MCF 10A (cell line): ENCODE data around the gene SERPINA4. TPM values are rescaled to one million over a fixed set of nuclear protein-coding genes. Genes with fewer than 3 reads are reported as not detected.

Source experiments
- BruUV-seq: library from RNA; stranded (reverse); fragments of 400-500 nt; replicated peaks from 2 replicates; lab custom pipeline; 2021; lab: Mats Ljungman, UMichigan
- CTCF ChIA-PET: fragments of 300-600 bp; sonication (Branson Sonifier 250); formaldehyde crosslinking; extraction: SDS; loops from one replicate; lab custom pipeline; 2021; ENCODE audit warnings: antibody characterized with exemption, inconsistent platforms; lab: Yijun Ruan, JAX
- POLR2A ChIA-PET: fragments of 300-600, 350-650 bp; sonication (Branson Sonifier 250); formaldehyde crosslinking; extraction: SDS; loops from one replicate; lab custom pipeline; 2020; ENCODE audit warnings: antibody characterized with exemption, inconsistent platforms; lab: Yijun Ruan, JAX
- DNase-seq: peaks from one replicate; pipeline ENCODE4 v3.0.0-alpha.2; 2018; ENCODE audit not compliant: unreplicated experiment
- H3K27ac Mint-ChIP-seq: one replicate; pipeline ENCODE4 v1.8.0; 2022; ENCODE audit warnings: mild to moderate bottlenecking, low read depth, mixed read lengths; ENCODE audit not compliant: unreplicated experiment
- H3K27me3 Mint-ChIP-seq: one replicate; pipeline ENCODE4 v1.8.0; 2022; ENCODE audit warnings: mixed read lengths; ENCODE audit not compliant: insufficient read depth, unreplicated experiment
- H3K36me3 Mint-ChIP-seq: one replicate; pipeline ENCODE4 v1.8.0; 2022; ENCODE audit warnings: mild to moderate bottlenecking, moderate library complexity, mixed read lengths; ENCODE audit not compliant: insufficient read depth, unreplicated experiment
- H3K4me1 Mint-ChIP-seq: one replicate; pipeline ENCODE4 v1.8.0; 2022; ENCODE audit warnings: mixed read lengths; ENCODE audit not compliant: insufficient read depth, unreplicated experiment
- H3K4me3 Mint-ChIP-seq: one replicate; pipeline ENCODE4 v1.8.0; 2022; ENCODE audit warnings: mild to moderate bottlenecking, moderate library complexity, mixed read lengths; ENCODE audit not compliant: unreplicated experiment
- H3K9me3 Mint-ChIP-seq: one replicate; pipeline ENCODE4 v1.8.0; 2022; ENCODE audit warnings: mixed read lengths; ENCODE audit not compliant: unreplicated experiment
- intact Hi-C: fragments of 100-400 bp; cut with micrococcal nuclease; formaldehyde crosslinking; loops from 2 replicates; pipeline ENCODE4 v1.14.1; 2022
- total RNA-seq: library from RNA; stranded (reverse); gene quantifications from 2 replicates; pipeline ENCODE4 v1.2.3, GENCODE V29; 2022
- TF ChIP-seq, protein P1 (sequence below): fragments of 200-600 bp; IDR thresholded peaks from one replicate; pipeline ENCODE4 v1.8.0; 2022; ENCODE audit warnings: antibody characterized with exemption, mild to moderate bottlenecking; ENCODE audit not compliant: unreplicated experiment

Gene SERPINA4
- total RNA-seq, 1 experiment from 2014 or later = not detected

DNA sequence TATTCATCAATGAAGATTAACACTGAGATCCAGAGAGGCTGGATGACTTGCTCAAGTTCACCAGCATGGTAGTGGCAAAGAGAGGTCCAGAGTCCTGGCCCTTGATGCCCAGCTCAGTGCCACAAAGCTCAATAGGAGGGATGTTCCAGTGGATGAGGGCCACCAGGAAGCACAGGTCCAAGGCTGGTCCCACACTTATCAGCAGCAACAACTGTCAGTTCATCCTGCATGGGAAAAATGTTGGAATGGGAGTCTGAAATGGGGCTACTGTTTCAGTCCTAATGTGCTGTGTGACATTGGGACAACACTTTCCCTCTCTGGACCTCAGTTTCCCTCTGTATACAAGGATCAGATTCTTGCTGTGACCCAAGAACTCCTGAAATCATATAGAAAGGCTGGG lies 31.2 kb downstream of the SERPINA4 start:
- Mint-ChIP-seq H3K4me3 (no peak overlapping the region), H3K9me3 (peaks cover 11% of the 10 kb centered on the region), H3K4me1 (peaks cover 7% of the 10 kb centered on the region), H3K27me3 (no peaks in the 10 kb centered on the region), H3K36me3 (no peaks in the 10 kb centered on the region), H3K27ac (no peak overlapping the region)
- intact Hi-C loops = no loop called here
- TF ChIP-seq, protein P1, sequence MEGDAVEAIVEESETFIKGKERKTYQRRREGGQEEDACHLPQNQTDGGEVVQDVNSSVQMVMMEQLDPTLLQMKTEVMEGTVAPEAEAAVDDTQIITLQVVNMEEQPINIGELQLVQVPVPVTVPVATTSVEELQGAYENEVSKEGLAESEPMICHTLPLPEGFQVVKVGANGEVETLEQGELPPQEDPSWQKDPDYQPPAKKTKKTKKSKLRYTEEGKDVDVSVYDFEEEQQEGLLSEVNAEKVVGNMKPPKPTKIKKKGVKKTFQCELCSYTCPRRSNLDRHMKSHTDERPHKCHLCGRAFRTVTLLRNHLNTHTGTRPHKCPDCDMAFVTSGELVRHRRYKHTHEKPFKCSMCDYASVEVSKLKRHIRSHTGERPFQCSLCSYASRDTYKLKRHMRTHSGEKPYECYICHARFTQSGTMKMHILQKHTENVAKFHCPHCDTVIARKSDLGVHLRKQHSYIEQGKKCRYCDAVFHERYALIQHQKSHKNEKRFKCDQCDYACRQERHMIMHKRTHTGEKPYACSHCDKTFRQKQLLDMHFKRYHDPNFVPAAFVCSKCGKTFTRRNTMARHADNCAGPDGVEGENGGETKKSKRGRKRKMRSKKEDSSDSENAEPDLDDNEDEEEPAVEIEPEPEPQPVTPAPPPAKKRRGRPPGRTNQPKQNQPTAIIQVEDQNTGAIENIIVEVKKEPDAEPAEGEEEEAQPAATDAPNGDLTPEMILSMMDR = no peak
- DNase-seq = no peak
- ChIA-PET CTCF (interaction anchor here (1.3 kb wide), 1 partner anchor 44 kb away, joined by 3 read pairs; no protein-coding TSS in a partner anchor), POLR2A (no interaction called here)
- BruUV-seq = no TSS peak

DNA sequence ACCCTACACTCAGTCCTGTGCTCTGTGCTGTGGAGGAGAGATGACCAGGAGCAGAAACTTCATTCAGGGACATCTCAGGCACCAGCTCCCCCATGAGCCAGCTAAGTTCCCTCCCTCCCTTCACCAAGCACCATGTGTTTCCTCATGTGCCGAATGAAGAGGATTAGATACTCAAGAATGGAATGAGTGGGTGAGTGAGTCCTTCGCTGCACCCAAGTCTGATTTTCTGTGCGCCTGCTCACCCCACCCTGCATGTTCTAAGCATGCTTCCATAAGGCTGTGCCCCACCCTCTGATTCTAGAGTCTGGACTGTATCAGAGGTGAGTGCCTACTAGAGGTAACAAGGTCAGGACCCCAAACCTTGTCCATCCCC lies 32.1 kb downstream of the SERPINA4 start:
- TF ChIP-seq, protein P1 = no peak
- Mint-ChIP-seq H3K27me3 (no peaks in the 10 kb centered on the region), H3K4me3 (no peak overlapping the region), H3K4me1 (peaks cover 8% of the 10 kb centered on the region), H3K36me3 (no peaks in the 10 kb centered on the region), H3K9me3 (peaks cover 11% of the 10 kb centered on the region), H3K27ac (no peak overlapping the region)
- no peak for DNase-seq
- intact Hi-C loops = no loop called here
- BruUV-seq = no TSS peak
- ChIA-PET CTCF (no interaction called here), POLR2A (no interaction called here)

DNA sequence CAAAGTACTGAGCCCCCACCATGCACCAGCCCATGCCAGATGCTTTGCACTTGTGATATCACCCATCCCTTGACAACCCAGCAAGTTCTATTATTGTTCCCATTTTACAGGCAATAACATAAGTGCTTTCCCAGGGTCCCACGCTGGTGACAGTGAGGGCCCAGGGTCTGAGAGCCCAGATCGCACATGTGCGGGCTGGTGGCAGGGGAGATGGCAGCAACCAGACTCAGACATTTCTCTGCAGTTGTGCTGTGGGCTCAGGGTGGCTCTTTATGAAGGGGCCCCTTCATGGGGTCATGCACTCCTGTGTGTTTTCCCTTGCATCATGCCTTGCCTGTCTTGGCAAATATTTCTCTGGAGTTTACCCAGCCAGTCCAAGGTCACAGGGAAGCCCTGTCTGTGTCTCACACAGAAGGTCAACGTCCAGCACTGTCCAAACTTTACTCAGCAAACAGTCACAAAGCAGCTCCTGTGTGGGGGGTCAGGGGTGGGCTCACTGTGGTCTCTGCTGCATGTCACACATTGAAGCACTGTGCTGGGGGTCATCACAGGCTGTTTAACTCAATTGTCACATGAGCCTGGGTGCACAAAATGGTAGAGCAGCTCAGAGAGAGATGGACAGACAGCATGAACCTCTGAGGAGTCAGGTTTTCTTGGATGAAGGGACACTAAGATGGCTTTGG lies 32.6 kb downstream of the SERPINA4 start:
- H3K4me1 Mint-ChIP-seq = peaks cover 14% of the 10 kb centered on the region
- BruUV-seq = no TSS peak
- TF ChIP-seq, protein P1 = no peak
- H3K9me3 Mint-ChIP-seq = peaks cover 11% of the 10 kb centered on the region
- DNase-seq = no peak
- peak overlapping the region; percentile 18 for H3K27ac Mint-ChIP-seq
- no peak overlapping the region for H3K4me3 Mint-ChIP-seq
- H3K36me3 Mint-ChIP-seq = no peaks in the 10 kb centered on the region
- intact Hi-C loops = no loop called here
- no peaks in the 10 kb centered on the region for H3K27me3 Mint-ChIP-seq
- ChIA-PET POLR2A (no interaction called here), CTCF (interaction anchor here (0.6 kb wide), 1 partner anchor 114 kb away, joined by 6 read pairs; no protein-coding TSS in a partner anchor)

DNA sequence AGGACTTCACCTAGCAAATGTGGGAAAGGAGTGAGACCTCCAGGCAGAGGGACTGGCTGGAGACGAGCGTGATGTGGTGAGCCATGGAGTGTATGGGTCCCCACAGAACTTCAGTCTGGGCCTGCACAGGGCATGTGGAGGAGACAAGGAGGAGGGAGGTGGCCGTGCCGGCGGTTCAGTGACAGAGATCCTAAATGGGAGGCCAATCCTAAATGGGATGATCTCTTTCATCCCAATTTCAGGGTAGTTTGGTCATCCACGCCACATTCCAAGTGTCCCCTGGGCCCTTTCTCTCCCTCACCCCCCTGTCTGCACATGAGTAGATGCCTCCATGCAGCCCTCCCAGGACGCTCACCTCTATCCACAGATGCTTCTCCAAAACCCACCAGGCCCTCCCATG lies 33.2 kb downstream of the SERPINA4 start:
- H3K4me1 Mint-ChIP-seq = peaks cover 19% of the 10 kb centered on the region
- no peaks in the 10 kb centered on the region for H3K27me3 Mint-ChIP-seq
- intact Hi-C loops = no loop called here
- DNase-seq = no peak
- BruUV-seq = no TSS peak
- no peak overlapping the region for H3K4me3 Mint-ChIP-seq
- peak overlapping the region; percentile 18 for H3K27ac Mint-ChIP-seq
- H3K36me3 Mint-ChIP-seq = no peaks in the 10 kb centered on the region
- H3K9me3 Mint-ChIP-seq = peaks cover 11% of the 10 kb centered on the region
- ChIA-PET CTCF (interaction anchor here (0.6 kb wide), 1 partner anchor 115 kb away, joined by 6 read pairs; no protein-coding TSS in a partner anchor), POLR2A (interaction anchor here (0.7 kb wide), 1 partner anchor 490 kb away, joined by 3 read pairs; no protein-coding TSS in a partner anchor)
- TF ChIP-seq, protein P1 = no peak
